ENCODE results near the gene WDFY3.

WDFY3 gene

DNA sequence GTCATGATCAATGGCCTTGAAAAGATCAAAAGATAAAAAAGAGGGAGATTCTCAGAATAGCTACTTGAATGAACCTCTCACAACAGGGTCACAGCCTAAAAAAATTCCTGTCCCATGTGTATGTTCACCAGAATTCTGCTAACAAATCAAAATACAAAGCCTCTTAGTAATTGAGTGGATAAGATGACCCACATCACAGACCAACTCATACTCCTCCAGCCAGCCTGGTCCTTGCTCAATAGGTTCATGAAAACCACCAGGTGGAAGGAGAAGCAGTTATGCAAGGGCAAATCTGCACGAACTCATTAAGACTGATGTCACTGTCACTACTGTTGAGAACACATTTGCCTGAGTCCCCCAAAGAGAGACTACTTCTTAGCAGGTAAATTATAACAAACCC is 21.5 kb downstream of the WDFY3 start:
- no peak for DNase-seq (ENCODE audit: low read depth in 2 of 2)

DNA sequence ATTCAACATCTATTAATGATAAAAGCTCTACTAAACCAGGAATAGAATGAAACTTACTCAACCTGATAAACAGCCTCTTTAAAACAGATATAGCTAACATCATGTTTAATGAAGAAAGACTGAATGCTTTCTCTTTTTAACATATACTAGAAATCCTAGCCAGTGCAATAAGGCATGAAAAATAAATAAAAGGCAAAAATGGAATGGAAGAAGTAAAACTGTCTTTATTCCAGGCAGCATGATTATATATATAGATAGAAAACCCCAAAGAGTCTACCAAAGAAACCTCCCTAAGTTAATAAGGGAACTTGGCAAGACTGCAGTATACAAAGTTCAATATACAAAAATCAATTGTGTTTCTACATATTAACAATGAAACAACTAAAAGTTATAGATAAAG is 25.5 kb downstream of the WDFY3 start:
- DNase-seq (ENCODE audit: low read depth in 2 of 2), result no peak

DNA sequence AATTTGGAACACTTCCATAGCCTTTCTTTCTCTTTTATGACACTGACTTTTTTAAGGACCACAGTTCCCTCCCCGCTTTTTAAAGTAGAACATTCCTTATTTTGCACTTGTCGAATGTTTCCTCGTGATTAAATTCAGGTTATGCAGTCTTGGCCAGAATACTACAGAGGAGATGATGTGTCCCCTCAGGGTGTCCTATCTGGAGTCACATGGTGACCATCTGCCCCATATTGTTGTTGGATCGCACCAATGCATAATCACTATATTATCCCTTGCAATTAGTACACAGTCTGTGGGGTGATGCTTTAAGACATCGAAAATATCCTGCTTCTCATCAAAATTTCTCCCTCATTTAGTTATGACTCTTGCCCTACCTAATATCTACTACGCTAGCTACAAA is 27.4 kb downstream of the WDFY3 start:
- no peak for DNase-seq (ENCODE audit: low read depth in 2 of 2)

DNA sequence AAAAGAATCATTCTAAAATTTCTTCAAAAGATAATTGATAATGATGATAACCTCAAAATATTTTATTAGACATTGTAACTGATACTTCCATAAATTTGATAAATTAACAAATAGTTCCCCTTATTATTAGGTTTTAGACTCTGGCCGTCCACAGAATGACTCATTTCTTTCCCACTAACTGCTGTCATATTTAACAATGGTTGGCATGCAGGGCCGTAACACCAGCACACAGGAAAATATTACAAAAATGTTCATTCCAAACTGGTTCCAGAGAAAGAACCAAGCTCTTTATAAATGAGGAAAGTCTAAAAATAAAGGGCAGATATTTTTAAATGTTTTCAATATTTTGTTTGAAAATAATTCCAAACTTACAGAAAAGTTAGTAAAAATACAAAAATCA is 28.2 kb downstream of the WDFY3 start:
- DNase-seq (ENCODE audit: low read depth in 2 of 2), result no peak

DNA sequence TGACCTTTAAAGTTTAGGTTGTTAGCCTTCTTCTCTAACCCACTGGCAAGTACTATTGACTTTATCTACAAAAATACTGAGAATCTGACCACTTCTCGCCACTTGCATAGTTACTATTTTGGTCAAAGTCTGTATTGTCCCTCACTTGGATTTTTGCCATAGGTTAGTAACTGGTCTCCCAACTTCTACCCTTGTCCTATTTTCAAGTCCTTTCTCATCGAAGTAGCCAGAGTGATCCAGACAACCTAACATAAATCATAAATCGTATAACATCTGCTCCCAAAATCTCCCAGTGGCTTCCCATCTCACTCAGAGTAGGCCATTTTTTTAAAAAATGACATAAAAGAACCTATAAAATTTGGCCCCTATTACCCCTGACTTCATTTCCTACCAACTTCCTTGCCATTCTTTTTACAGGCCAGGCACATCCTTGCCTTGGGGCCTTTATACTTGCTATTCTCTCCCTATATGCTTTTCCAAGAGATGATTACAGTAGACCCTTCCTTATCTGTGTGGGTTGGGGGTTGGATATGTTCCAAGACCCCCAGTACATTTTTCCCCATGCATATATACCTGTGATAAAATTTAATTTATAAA is 29.0 kb downstream of the WDFY3 start:
- no peak for DNase-seq (ENCODE audit: low read depth in 2 of 2)

DNA sequence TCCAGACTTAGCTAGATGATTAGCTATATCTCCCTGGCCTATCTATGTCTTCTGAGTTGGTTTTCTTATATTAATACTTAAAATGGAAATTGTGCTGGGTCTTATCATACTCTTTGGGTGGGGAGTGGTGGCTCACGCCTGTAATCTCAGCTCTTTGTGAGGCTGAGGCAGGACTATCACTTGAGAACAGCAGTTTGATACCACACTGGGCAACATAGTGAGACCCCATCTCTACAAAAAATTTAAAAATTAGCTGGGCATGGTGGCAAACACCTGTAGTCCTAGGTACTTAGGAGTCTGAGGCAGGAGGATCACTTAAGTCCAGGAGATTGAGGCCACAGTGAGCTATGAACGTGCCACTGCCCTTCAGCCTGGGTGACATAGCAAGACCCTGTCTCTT is 30.4 kb downstream of the WDFY3 start:
- DNase-seq (ENCODE audit: low read depth in 2 of 2), result no peak

DNA sequence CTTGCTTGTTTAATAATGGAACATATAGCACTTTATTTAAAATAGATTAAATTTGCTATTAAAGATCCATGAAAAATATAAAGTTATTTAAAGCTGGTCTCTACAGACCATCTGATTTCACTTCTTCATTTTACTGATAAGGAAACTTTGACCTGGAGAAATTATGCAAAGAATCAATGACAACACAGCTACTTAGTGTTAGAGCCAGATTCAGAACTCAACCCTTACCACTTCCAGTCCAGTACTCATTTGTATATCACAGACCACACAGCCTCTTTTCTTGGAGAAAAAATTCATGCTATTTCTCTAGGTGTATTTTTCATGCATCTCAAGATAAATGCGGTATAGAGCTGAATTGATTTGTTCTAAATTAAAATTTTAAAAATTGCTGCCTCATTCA is 34.0 kb downstream of the WDFY3 start:
- DNase-seq (ENCODE audit: low read depth in 2 of 2), result no peak

DNA sequence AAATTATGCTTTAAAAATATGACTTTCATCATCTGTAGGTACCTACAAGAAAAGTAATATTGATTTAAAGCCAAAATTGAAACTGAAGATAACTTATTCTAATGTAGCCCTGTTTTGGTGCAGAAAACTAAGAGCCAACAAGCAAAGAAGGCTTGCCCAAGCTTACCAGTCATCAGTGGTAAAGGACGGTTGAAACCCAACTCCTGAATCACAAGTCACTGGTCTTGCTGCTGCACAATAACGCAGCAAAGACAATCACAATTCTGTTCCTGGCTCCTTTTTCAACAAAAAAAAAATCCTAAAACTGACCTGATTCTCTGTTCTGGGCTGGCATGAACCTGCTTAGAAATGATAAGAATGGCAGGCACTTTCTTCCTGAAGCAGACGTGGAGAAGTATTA is 34.5 kb downstream of the WDFY3 start:
- DNase-seq (ENCODE audit: low read depth in 2 of 2), result no peak

DNA sequence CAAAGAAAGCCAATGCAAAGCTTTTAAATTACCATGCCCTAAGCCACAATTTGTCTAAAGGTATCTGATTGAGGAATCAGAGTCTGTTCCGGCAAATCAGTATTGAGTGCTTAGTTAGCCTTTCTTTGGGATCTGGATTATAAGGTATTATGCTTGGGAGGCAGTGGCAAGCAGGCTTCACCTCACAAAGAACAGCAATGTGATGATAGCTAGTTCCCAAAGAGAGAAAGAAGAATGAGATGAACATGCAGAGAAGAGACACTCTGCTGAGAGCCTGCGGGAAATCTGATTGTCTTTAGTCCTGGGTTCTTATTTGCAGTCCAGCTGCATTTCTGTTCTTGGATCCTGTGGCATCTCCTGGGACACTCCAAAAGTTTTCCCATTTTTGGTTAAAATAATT is 35.2 kb downstream of the WDFY3 start:
- DNase-seq (ENCODE audit: low read depth in 2 of 2), result no peak

DNA sequence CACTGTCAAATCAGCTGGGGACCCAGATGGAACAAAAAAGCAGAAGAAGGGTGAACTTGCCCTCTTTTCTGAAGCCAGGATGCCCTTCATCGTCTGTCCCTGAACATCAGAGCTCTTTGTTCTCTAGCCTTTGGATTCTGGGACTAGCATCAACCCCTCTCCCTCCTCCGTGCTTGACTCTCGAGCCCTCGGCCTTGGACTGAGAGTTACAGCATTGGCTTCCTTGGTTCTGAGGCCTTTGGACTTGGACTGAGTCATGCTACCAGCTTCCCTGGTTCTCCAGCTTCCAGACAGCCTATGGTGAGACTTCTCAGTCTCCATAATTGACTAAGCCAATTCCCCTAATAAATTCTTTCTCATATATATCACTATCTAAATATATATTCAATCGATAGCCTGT is 38.4 kb downstream of the WDFY3 start:
- DNase-seq (ENCODE audit: low read depth in 2 of 2), result no peak

DNA sequence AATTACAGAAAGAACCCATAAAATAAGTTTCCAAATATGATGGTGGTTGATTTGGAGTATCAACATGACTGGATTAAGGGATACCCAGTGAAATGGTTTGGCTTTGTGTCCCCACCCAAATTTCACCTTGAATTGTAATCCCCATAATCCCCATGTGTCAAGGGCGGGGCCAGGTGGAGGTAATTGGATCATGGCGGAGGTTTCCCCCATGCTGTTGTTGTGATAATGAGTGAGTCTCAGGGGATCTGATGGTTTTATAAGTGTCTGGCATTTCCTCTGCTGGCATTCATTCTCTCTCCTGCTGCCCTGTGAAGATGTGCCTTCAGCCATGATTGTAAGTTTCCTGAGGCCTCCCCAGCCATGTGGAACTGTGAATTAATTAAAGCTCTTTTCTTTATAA is 39.1 kb downstream of the WDFY3 start:
- DNase-seq (ENCODE audit: low read depth in 2 of 2), result no peak

DNA sequence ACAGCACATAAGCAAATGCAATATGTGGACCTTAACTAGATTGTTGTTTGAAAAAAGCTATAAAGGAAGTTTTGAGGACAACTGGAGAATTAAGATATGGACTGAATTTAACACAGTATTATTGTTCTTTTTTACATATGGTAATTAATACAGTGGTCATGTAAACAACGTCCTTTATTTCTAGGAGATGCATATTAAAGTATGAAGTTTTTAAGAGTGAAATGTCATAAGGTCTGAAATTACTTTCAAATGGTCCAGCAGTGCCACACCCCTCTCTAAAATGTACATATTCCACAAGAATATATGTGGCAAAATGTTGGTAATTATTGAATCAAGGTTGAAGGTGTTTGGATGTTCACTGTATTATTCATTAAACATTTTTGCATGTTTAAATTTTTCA is 40.9 kb downstream of the WDFY3 start:
- no peak for DNase-seq (ENCODE audit: low read depth in 2 of 2)

DNA sequence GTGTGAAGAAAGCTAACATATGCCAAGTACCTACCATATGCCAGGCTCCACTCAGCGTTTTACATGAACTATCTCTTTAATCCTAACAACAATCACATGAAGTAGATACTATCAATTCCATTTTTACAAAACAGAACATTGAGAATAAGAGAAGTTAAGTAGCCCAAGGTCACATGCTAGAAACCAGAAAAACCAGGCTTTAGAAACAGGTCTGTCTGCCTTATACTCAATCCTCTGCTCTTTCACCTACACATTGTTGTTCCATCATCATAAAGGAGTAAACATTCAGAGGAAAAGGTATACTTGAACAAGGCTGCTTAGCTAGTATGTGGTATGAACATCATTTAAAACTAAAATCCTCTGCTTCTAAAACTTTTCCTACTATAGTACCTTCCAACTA is 42.1 kb downstream of the WDFY3 start:
- no peak for DNase-seq (ENCODE audit: low read depth in 2 of 2)

DNA sequence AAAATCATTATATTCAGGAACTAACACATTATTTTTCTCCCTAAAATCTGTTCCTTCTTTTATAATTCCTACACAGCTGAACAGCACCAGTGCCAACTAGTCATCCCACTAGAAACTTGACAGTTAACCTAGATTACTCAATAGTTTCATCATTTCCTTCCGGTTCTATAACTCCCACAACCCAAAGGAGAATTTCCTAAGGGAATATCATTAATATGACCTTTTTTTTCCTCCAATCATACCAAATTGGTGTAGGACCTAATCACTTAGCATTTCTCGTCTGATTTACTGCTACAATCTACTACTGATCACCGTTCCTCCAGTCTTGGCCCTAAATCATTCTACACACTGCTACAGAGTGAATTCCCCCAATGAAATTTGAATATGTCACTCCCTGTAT is 45.9 kb downstream of the WDFY3 start:
- no peak for DNase-seq (ENCODE audit: low read depth in 2 of 2)

DNA sequence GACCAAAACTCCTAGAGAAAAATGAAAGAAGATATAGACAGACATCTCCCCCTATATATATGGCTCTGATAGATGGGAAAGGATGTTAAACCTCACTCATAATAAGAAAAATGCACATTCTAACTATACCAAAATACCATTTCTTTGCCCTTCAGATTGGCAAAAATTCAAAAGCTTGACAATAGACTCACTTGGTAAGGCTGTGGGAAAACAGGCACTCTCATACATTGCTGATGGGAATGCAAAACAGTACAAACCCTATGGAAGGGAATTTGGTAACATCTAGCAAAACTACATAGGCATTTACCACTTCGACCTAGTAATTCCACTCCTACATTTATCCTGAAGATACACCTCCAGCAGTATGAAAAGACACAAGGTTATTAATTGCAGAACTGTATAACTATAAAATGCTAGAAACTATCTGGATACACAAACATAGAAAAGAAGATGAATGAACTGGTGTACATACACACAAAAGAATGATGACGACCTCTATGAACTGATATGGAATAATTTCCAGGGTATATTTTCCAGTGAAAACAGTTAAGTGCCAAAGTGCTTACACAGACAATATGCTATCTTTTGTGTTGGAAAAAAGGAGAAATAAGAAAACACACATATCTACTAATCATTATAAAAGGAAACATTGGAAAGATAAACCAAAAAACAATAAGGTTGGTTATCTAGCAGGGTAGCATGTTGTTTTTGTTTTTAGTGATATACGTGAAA is 48.5 kb downstream of the WDFY3 start:
- no peak for DNase-seq (ENCODE audit: low read depth in 2 of 2)

DNA sequence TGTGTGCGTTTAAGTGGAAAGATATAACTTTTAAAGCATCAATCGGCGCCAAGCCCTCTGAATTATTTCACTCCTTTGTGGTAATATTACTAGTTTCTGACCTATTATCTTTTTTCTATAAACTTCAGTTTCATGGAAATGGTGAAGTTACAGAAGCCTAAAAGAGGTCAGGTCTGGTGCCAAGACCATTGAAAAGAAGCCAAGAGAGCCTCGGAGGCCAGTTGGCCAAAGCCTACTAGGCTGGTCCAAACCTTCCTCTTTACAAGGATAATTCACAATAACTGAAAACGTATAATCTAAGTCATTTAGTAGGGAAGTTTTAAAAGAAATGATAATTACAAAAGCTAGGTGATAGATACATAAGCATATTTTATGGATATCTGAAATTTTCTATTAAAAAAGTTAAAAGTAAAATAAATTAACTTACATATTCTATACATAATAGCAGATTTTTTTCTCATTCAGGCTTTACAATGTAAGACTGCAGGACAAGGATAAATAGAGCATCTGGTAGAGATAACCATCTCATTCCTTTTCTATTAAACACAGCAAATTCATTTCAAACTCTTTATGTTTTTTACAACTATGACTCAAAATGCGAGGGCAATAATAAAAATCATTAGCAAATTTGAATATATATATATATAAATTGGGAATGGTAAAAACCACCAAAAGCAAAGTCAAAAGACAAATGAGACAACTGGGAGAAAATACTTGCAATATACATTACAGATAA is 49.2 kb downstream of the WDFY3 start:
- DNase-seq (ENCODE audit: low read depth in 2 of 2), result no peak

DNA sequence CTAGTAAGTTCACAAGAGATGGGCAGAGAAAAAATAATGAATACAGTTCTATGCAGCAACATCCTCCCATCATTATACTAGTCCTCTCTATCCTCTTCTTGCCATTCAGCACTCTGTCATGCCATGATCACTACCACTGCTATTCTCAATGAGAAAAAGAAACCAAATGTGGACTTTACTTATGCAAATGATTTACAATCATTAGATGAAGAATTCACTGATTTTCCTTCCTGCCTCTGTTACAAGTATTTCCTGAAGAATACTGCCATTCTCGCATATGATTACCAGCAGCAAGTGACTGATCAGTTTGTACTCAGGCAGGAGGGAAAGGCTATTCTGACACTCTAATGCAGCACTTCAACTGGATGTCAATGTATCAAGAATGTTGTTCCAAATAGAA is 50.3 kb downstream of the WDFY3 start:
- no peak for DNase-seq (ENCODE audit: low read depth in 2 of 2)

DNA sequence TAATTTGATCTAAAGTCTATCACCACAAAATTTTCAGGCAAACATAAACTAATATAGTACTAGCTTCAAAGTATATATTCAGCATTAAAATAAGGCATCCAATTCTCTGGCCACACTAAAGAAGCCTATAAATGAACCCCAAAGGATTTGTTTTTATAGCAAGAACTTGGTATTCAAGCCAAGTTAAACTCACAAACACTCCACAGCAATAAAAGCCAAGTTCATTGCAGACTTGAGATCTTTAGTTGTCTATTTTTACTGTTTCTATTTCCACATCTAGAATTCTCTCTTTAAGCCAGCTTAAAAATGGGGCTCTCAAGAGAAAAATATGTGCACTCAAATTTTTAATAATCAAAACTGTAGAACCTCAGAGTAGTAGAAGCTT is 51.1 kb downstream of the WDFY3 start:
- no peak for DNase-seq (ENCODE audit: low read depth in 2 of 2)

DNA sequence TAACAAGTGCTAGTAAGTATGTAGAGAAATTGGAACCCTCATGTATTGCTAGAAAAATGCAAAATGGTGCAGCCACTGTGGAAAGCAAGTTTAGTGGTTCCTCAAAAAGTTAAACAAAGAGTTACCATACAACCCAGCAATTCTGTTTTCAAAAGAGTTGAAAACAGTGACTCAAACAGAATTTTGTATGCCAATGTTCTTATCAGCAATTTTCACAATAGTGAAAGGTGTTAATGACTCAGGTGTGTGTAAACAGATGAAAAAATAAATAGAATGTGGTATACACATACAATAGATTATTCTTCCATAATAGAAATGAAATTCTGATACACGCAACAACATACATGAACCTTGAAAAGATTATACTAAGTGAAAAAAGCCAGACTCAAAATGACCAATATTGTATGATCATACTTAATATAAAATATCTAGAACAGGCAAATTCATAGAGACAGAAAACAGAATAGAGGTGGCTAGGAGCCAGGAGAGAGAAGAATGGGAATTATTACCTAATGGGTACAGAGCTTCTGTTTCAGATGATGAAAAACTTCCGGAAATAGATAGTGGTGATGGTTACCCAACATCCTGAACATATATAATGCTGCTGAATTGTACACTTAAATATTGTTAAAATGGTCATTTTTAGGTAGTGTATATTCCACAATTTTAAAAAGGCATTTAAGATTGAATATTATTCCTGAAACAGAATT is 51.6 kb downstream of the WDFY3 start:
- no peak for DNase-seq (ENCODE audit: low read depth in 2 of 2)

DNA sequence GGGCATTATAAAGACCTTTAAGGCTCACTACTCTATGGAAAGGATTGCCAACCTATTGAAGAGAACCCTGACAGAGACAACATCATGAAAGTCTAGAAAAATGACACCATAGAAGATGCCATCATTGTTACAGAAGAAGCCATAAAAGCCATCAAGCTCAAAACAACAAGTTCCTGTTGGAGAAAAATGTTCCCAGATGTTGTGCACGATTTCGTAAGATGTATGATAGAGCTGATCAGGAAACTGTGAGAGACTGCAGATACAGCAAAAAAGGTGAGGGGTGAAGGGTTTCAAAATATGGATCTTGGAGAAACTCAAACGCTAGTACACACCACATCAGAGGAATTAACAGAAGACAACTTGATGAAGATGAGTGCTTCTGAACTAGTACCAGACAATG is 53.3 kb downstream of the WDFY3 start:
- DNase-seq (ENCODE audit: low read depth in 2 of 2), result no peak

DNA sequence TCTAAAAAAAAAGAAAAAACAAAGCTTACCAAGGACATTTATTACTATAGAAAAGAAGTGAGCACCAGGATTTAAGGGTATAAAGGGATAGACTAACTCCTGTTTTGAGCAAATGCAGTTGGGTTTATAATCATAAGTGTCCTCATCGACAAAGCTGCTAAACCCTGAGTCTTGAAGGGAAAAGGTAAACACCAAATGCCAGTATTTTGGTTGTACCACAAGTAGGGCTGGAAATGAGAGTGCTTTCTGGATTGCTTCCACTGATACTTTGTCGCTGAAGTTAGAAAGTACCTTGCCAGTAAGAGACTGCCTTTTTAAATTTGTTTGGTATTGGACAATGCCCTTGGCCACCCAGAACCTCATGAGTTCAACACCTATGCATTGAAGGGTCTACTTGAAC is 53.7 kb downstream of the WDFY3 start:
- no peak for DNase-seq (ENCODE audit: low read depth in 2 of 2)

DNA sequence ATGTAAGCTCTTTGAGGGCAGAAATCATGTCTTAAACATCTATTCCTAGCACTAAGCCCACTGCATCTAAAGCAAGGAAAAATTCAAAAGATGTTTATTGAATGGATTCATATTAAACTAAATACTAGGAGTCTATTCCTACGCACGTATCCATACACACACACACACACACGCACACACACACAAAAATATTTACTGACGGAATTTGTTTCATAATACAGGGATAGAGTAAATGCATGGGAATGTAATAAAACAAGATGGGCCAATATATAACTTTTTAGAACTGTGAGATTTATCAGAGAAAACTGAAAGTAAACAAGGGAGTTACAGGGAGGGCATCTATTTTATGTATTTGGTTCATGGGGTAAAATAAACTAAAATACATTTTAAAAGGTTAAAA is 57.6 kb downstream of the WDFY3 start:
- no peak for DNase-seq (ENCODE audit: low read depth in 2 of 2)

DNA sequence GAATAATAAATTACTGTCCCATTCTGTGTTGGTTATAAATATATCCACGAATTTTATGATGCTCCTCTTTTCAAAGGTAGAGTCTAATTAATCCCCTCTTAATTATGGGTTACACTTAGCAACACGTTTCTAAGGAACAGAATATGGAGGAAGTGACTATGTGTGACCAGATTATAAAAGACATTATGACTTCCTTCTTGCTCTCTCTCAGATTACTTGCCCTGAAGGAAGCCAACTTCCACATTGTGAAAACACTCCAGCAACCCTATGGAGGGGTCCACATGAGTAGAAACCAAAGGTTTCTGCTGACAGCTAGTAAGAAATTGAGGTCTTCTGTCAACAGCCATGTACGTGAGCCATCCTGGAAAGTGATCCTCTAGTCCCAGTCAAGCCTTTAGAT is 59.3 kb downstream of the WDFY3 start:
- no peak for DNase-seq (ENCODE audit: low read depth in 2 of 2)
